ENCODE measurements around the gene RUSF1.

The RUSF1 gene

GRCh38 chr16:31474773-31475738, 33.1 kb downstream of the RUSF1 start:
- TF ChIP-seq CREB1 (IDR thresholded peaks at IDR 0.05; ENCODE audit: low read depth) (no peak), USF1 (IDR thresholded peaks at IDR 0.05) (no peak), EGR1 (IDR thresholded peaks at IDR 0.05) (no peak), YY1 (IDR thresholded peaks at IDR 0.05; ENCODE audit: low read depth) (no peak), TCF12 (IDR thresholded peaks at IDR 0.05; ENCODE audit: low read depth) (no peak), TEAD4 (IDR thresholded peaks at IDR 0.05) (no peak), FOXM1 (IDR thresholded peaks at IDR 0.05; ENCODE audit: borderline replicate concordance, low read depth) (no peak), NFIC (IDR thresholded peaks at IDR 0.05) (no peak), TAF1 (IDR thresholded peaks at IDR 0.05; ENCODE audit: low read depth) (no peak), ZBTB7A (IDR thresholded peaks at IDR 0.05; ENCODE audit: low read depth) (no peak), MAX (IDR thresholded peaks at IDR 0.05) (no peak), EP300 (IDR thresholded peaks at IDR 0.05; ENCODE audit: borderline replicate concordance) (no peak), CEBPB (IDR thresholded peaks at IDR 0.05) (no peak), RAD21 (IDR thresholded peaks at IDR 0.05; ENCODE audit: low read depth) (no peak), REST (IDR thresholded peaks at IDR 0.05; ENCODE audit: low read depth) (no peak)

GRCh38 chr16:31474173-31474714, 33.9 kb downstream of the RUSF1 start:
- TF ChIP-seq EP300 (IDR thresholded peaks at IDR 0.05; ENCODE audit: borderline replicate concordance) (no peak), TAF1 (IDR thresholded peaks at IDR 0.05; ENCODE audit: low read depth) (no peak), CREB1 (IDR thresholded peaks at IDR 0.05; ENCODE audit: low read depth) (no peak), FOXM1 (IDR thresholded peaks at IDR 0.05; ENCODE audit: borderline replicate concordance, low read depth) (no peak), NFIC (IDR thresholded peaks at IDR 0.05) (no peak), USF1 (IDR thresholded peaks at IDR 0.05) (no peak)

GRCh38 chr16:31473264-31473984, 34.8 kb downstream of the RUSF1 start:
- TF ChIP-seq USF1 (IDR thresholded peaks at IDR 0.05) (no peak), MAX (IDR thresholded peaks at IDR 0.05) (no peak), ZBTB7A (IDR thresholded peaks at IDR 0.05; ENCODE audit: low read depth) (no peak), REST (IDR thresholded peaks at IDR 0.05; ENCODE audit: low read depth) (no peak), EP300 (IDR thresholded peaks at IDR 0.05; ENCODE audit: borderline replicate concordance) (no peak), TEAD4 (IDR thresholded peaks at IDR 0.05) (no peak), NFIC (IDR thresholded peaks at IDR 0.05) (no peak), TAF1 (IDR thresholded peaks at IDR 0.05; ENCODE audit: low read depth) (no peak), RAD21 (IDR thresholded peaks at IDR 0.05; ENCODE audit: low read depth) (no peak), CEBPB (IDR thresholded peaks at IDR 0.05) (no peak), TCF12 (IDR thresholded peaks at IDR 0.05; ENCODE audit: low read depth) (no peak), EGR1 (IDR thresholded peaks at IDR 0.05) (no peak), YY1 (IDR thresholded peaks at IDR 0.05; ENCODE audit: low read depth) (no peak), CREB1 (IDR thresholded peaks at IDR 0.05; ENCODE audit: low read depth) (no peak), FOXM1 (IDR thresholded peaks at IDR 0.05; ENCODE audit: borderline replicate concordance, low read depth) (no peak)

- TF ChIP-seq TEAD4 (IDR thresholded peaks at IDR 0.05) (no peak), ZBTB7A (IDR thresholded peaks at IDR 0.05; ENCODE audit: low read depth) (no peak), MAX (IDR thresholded peaks at IDR 0.05) (peak; percentile 19; the same call in 1 of the 2 replicates), REST (IDR thresholded peaks at IDR 0.05; ENCODE audit: low read depth) (no peak), TAF1 (IDR thresholded peaks at IDR 0.05; ENCODE audit: low read depth) (peak; percentile 44), RAD21 (IDR thresholded peaks at IDR 0.05; ENCODE audit: low read depth) (peak; percentile 42; the same call in 1 of the 2 replicates), YY1 (IDR thresholded peaks at IDR 0.05; ENCODE audit: low read depth) (peak; percentile 49; the same call in 1 of the 2 replicates), EGR1 (IDR thresholded peaks at IDR 0.05) (no peak), USF1 (IDR thresholded peaks at IDR 0.05) (no peak), CEBPB (IDR thresholded peaks at IDR 0.05) (no peak), TCF12 (IDR thresholded peaks at IDR 0.05; ENCODE audit: low read depth) (peak; percentile 22; the same call in 1 of the 2 replicates), EP300 (IDR thresholded peaks at IDR 0.05; ENCODE audit: borderline replicate concordance) (no peak), FOXM1 (IDR thresholded peaks at IDR 0.05; ENCODE audit: borderline replicate concordance, low read depth) (peak; percentile 85), NFIC (IDR thresholded peaks at IDR 0.05) (peak; percentile 90)
These were observed 35.4 kb downstream of the RUSF1 start for GRCh38 chr16:31472709-31473203.

All from Ishikawa (cell line).